SU-DHL-6 (cell line): ENCODE data around the gene SNX11.

Source experiments
- CTCF ChIP-seq: fragments of 200-600 bp; sonication (generic); IDR thresholded peaks from one replicate; pipeline ENCODE4 v1.5.1; 2017; ENCODE audit warnings: antibody characterized with exemption, mild to moderate bottlenecking, low read length, moderate library complexity; ENCODE audit not compliant: insufficient read depth, poor library complexity, severe bottlenecking
- EZH2phosphoT487 ChIP-seq: fragments of 200-600 bp; sonication (generic), shearing (Covaris generic); conservative IDR thresholded peaks from 2 replicates; pipeline ENCODE4 v1.6.1; 2018; ENCODE audit warnings: mild to moderate bottlenecking, antibody characterized with exemption, low read length, moderate library complexity, mixed read lengths

- TF ChIP-seq CTCF = no peak
- no peak for TF ChIP-seq EZH2phosphoT487
These were observed at the start of gene SNX11 for GRCh38 chr17:48107137-48108055.
